ENCODE results near the gene VAT1L.

GRCh38 chr16:77912617-77913016 is 124.3 kb downstream of the VAT1L start:
- TF ChIP-seq POLR2A (IDR thresholded peaks at IDR 0.05; ENCODE audit: low read depth, low read length), result no peak
- TF ChIP-seq TAF1 (IDR thresholded peaks at IDR 0.05; ENCODE audit: low read depth, low read length), result no peak

All from GM12891 (cell line).